ENCODE results near the gene SOCS1. TPM values are rescaled to one million over a fixed set of nuclear protein-coding genes. Genes with fewer than 3 reads are reported as not detected.
A peak's percentile ranks its signal among the peaks of the same experiment; 100 is the strongest.

The SOCS1 gene
- total and polyA plus RNA-seq, 4 donors, result 13.8 to 39.7 (median 23.6) TPM

GRCh38 chr16:11219178-11219577, 36.8 kb downstream of the SOCS1 start:
- H3K9me3 ChIP-seq (ENCODE audit: control insufficient read depth in 4 of 4, insufficient read depth in 3 of 4, low read length in 3 of 4), result peaks cover 0 to 17% (median 8%) of the 10 kb centered on the region in 4 donors
- no peaks in the 10 kb centered on the region for H3K36me3 ChIP-seq (ENCODE audit: control insufficient read depth in 4 of 4, insufficient read depth in 4 of 4, low read length in 4 of 4)
- no peak overlapping the region for H3K27ac ChIP-seq (ENCODE audit: low read depth in 1 of 2, low read length in 1 of 2)
- DNase-seq (peak in 2 of 3 donors; percentile 47 to 71), ATAC-seq (ENCODE audit: insufficient read depth, low FRiP score) (no peak)
- H3K9ac ChIP-seq (ENCODE audit: insufficient read depth in 1 of 2, low read length in 2 of 2), result no peak overlapping the region
- WGBS, 2 donors, result 61 to 78% methylated on average over 4 of the region's 4 CpGs
- H3K27me3 ChIP-seq (ENCODE audit: control insufficient read depth in 3 of 3, insufficient read depth in 3 of 3, low read length in 2 of 3), result no peaks in the 10 kb centered on the region
- H3K4me1 ChIP-seq (ENCODE audit: control insufficient read depth in 5 of 5, insufficient read depth in 5 of 5, low read length in 5 of 5), result peaks cover 0 to 4% (median 0%) of the 10 kb centered on the region in 5 donors
- H3K4me3 ChIP-seq, result no peak overlapping the region
- TF ChIP-seq CTCF (IDR thresholded peaks at IDR 0.05; ENCODE audit: control extremely low read depth, extremely low read depth), result no peak

- WGBS, 2 donors, result 87 to 93% methylated on average over 1 of the region's 1 CpG
- no peaks in the 10 kb centered on the region for H3K27me3 ChIP-seq (ENCODE audit: control insufficient read depth in 3 of 3, insufficient read depth in 3 of 3, low read length in 2 of 3)
- H3K9me3 ChIP-seq (ENCODE audit: control insufficient read depth in 4 of 4, insufficient read depth in 3 of 4, low read length in 3 of 4), result peaks cover 0 to 17% (median 8%) of the 10 kb centered on the region in 4 donors
- no peak overlapping the region for H3K9ac ChIP-seq (ENCODE audit: insufficient read depth in 1 of 2, low read length in 2 of 2)
- H3K36me3 ChIP-seq (ENCODE audit: control insufficient read depth in 4 of 4, insufficient read depth in 4 of 4, low read length in 4 of 4), result no peaks in the 10 kb centered on the region
- no peak for TF ChIP-seq CTCF (IDR thresholded peaks at IDR 0.05; ENCODE audit: control extremely low read depth, extremely low read depth)
- ATAC-seq (ENCODE audit: insufficient read depth, low FRiP score) (no peak), DNase-seq (no peak)
- H3K27ac ChIP-seq (ENCODE audit: low read depth in 1 of 2, low read length in 1 of 2), result no peak overlapping the region
- peaks cover 0 to 2% (median 0%) of the 10 kb centered on the region in 5 donors for H3K4me1 ChIP-seq (ENCODE audit: control insufficient read depth in 5 of 5, insufficient read depth in 5 of 5, low read length in 5 of 5)
- H3K4me3 ChIP-seq, result no peak overlapping the region
Observed at GRCh38 chr16:11218604-11218962, 37.4 kb downstream of the SOCS1 start.

- WGBS, 2 donors, result 86 to 87% methylated on average over 3 of the region's 3 CpGs
- Histone ChIP-seq H3K9ac (ENCODE audit: insufficient read depth in 1 of 2, low read length in 2 of 2) (no peak overlapping the region), H3K27ac (ENCODE audit: low read depth in 1 of 2, low read length in 1 of 2) (no peak overlapping the region), H3K9me3 (ENCODE audit: control insufficient read depth in 4 of 4, insufficient read depth in 3 of 4, low read length in 3 of 4) (peaks cover 0 to 19% (median 9%) of the 10 kb centered on the region in 4 donors), H3K4me1 (ENCODE audit: control insufficient read depth in 5 of 5, insufficient read depth in 5 of 5, low read length in 5 of 5) (peaks cover 0 to 2% (median 0%) of the 10 kb centered on the region in 5 donors), H3K36me3 (ENCODE audit: control insufficient read depth in 4 of 4, insufficient read depth in 4 of 4, low read length in 4 of 4) (no peaks in the 10 kb centered on the region), H3K4me3 (no peak overlapping the region), H3K27me3 (ENCODE audit: control insufficient read depth in 3 of 3, insufficient read depth in 3 of 3, low read length in 2 of 3) (no peaks in the 10 kb centered on the region)
- ATAC-seq (ENCODE audit: insufficient read depth, low FRiP score) (no peak), DNase-seq (no peak)
- TF ChIP-seq CTCF (IDR thresholded peaks at IDR 0.05; ENCODE audit: control extremely low read depth, extremely low read depth), result no peak
Observed at GRCh38 chr16:11217651-11218603, 38.1 kb downstream of the SOCS1 start.
